HFFc6 (cell line): ENCODE measurements around the gene FAM135A. TPM values are rescaled to one million over a fixed set of nuclear protein-coding genes. Genes with fewer than 3 reads are reported as not detected.

Experiments
- total RNA-seq, 6 experiments: library from RNA; stranded (reverse); fragmentation: NEBNext Ultra II Directional; extraction: Animal tissue kit (Norgen Biotek cat#: 25700); gene quantifications; 2 replicates in 1 of 6; 3 replicates in 5 of 6; pipeline ENCODE4 v1.2.3, GENCODE V29; 2021

FAM135A gene
- total RNA-seq, 6 experiments from 2014 or later: 2.2 to 4.0 (median 3.9) TPM

Other genes with a start within 250 kb of the FAM135A start
- gene COL9A1, start 110.4 kb upstream of the FAM135A start, total RNA-seq: not detected
- 1 to 10 TPM; 5.8 to 7.6 (median 6.9) TPM for gene SDHAF4, start 153.4 kb downstream of the FAM135A start, total RNA-seq